ENCODE results near the gene ZFC3H1.
"Not testable (repeated sequence)": the region's sequence is repeated elsewhere in the genome, so short reads cannot be mapped to it uniquely, and the experiment has no call there.

Gene ZFC3H1

GRCh38 chr12:71691504-71692129 lies 28.0 kb upstream of the ZFC3H1 start:
- Histone ChIP-seq H3K9me3 (ENCODE audit: control insufficient read depth, insufficient read depth, low read length) (no peaks in the 10 kb centered on the region), H3K27me3 (ENCODE audit: control insufficient read depth, low read length) (no peaks in the 10 kb centered on the region), H3K36me3 (ENCODE audit: control insufficient read depth, low read length) (peaks cover 69% of the 10 kb centered on the region), H3F3A (ENCODE audit: control insufficient read depth, insufficient read depth) (peaks cover 35% of the 10 kb centered on the region), H3K27ac (ENCODE audit: low read depth, low read length) (peak overlapping the region; percentile 98), H3K9me2 (replicated peaks; ENCODE audit: control insufficient read depth, low read length) (no peaks in the 10 kb centered on the region), H3K79me2 (ENCODE audit: control insufficient read depth, low read length) (peaks cover 91% of the 10 kb centered on the region), H3K4me1 (ENCODE audit: control insufficient read depth, low read length) (peaks cover 78% of the 10 kb centered on the region), H3K4me2 (ENCODE audit: low read length) (peak overlapping the region; percentile 89), H3K4me3 (ENCODE audit: low read length) (peak overlapping the region; percentile 81), H4K20me1 (ENCODE audit: control insufficient read depth, insufficient read depth, low read depth, low read length) (no peaks in the 10 kb centered on the region)
- TF ChIP-seq EZH2phosphoT487 (IDR thresholded peaks at IDR 0.05; ENCODE audit: borderline replicate concordance, low read length) (no peak), CTCF (IDR thresholded peaks at IDR 0.05; ENCODE audit: low read depth, low read length, poor library complexity, severe bottlenecking) (no peak)

GRCh38 chr12:71688961-71689570 lies 25.4 kb upstream of the ZFC3H1 start:
- Histone ChIP-seq H3K9me3 (ENCODE audit: control insufficient read depth, insufficient read depth, low read length) (no peaks in the 10 kb centered on the region), H3K27ac (ENCODE audit: low read depth, low read length) (peak overlapping the region; percentile 98), H3K4me1 (ENCODE audit: control insufficient read depth, low read length) (peaks cover 78% of the 10 kb centered on the region), H3K27me3 (ENCODE audit: control insufficient read depth, low read length) (no peaks in the 10 kb centered on the region), H4K20me1 (ENCODE audit: control insufficient read depth, insufficient read depth, low read depth, low read length) (no peaks in the 10 kb centered on the region), H3F3A (ENCODE audit: control insufficient read depth, insufficient read depth) (peaks cover 40% of the 10 kb centered on the region), H3K4me3 (ENCODE audit: low read length) (peak overlapping the region; percentile 81), H3K36me3 (ENCODE audit: control insufficient read depth, low read length) (peaks cover 46% of the 10 kb centered on the region), H3K9me2 (replicated peaks; ENCODE audit: control insufficient read depth, low read length) (no peaks in the 10 kb centered on the region), H3K4me2 (ENCODE audit: low read length) (peak overlapping the region; percentile 89), H3K79me2 (ENCODE audit: control insufficient read depth, low read length) (peaks cover 75% of the 10 kb centered on the region)
- TF ChIP-seq CTCF (IDR thresholded peaks at IDR 0.05; ENCODE audit: low read depth, low read length, poor library complexity, severe bottlenecking) (no peak), EZH2phosphoT487 (IDR thresholded peaks at IDR 0.05; ENCODE audit: borderline replicate concordance, low read length) (no peak)

GRCh38 chr12:71687172-71687571 lies 23.5 kb upstream of the ZFC3H1 start:
- peaks cover 28% of the 10 kb centered on the region for H3K36me3 ChIP-seq (ENCODE audit: control insufficient read depth, low read length)
- not testable (repeated sequence) for H3K9me3 ChIP-seq (ENCODE audit: control insufficient read depth, insufficient read depth, low read length); H4K20me1 ChIP-seq (ENCODE audit: control insufficient read depth, insufficient read depth, low read depth, low read length); H3K27me3 ChIP-seq (ENCODE audit: control insufficient read depth, low read length); H3K9me2 ChIP-seq (replicated peaks; ENCODE audit: control insufficient read depth, low read length)
- peaks cover 56% of the 10 kb centered on the region for H3K79me2 ChIP-seq (ENCODE audit: control insufficient read depth, low read length)
- H3F3A ChIP-seq (ENCODE audit: control insufficient read depth, insufficient read depth), result peaks cover 40% of the 10 kb centered on the region
- peak overlapping the region; percentile 81 for H3K4me3 ChIP-seq (ENCODE audit: low read length)
- H3K4me1 ChIP-seq (ENCODE audit: control insufficient read depth, low read length), result peaks cover 69% of the 10 kb centered on the region
- peak overlapping the region; percentile 98 for H3K27ac ChIP-seq (ENCODE audit: low read depth, low read length)
- peak overlapping the region; percentile 89 for H3K4me2 ChIP-seq (ENCODE audit: low read length)

GRCh38 chr12:71686658-71687025 lies 23.0 kb upstream of the ZFC3H1 start:
- H3F3A ChIP-seq (ENCODE audit: control insufficient read depth, insufficient read depth), result peaks cover 40% of the 10 kb centered on the region
- H3K36me3 ChIP-seq (ENCODE audit: control insufficient read depth, low read length), result peaks cover 22% of the 10 kb centered on the region
- no peaks in the 10 kb centered on the region for H3K9me2 ChIP-seq (replicated peaks; ENCODE audit: control insufficient read depth, low read length)
- peak overlapping the region; percentile 81 for H3K4me3 ChIP-seq (ENCODE audit: low read length)
- no peaks in the 10 kb centered on the region for H4K20me1 ChIP-seq (ENCODE audit: control insufficient read depth, insufficient read depth, low read depth, low read length)
- TF ChIP-seq EZH2phosphoT487 (IDR thresholded peaks at IDR 0.05; ENCODE audit: borderline replicate concordance, low read length), result no peak
- TF ChIP-seq CTCF (IDR thresholded peaks at IDR 0.05; ENCODE audit: low read depth, low read length, poor library complexity, severe bottlenecking), result no peak
- peaks cover 51% of the 10 kb centered on the region for H3K79me2 ChIP-seq (ENCODE audit: control insufficient read depth, low read length)
- H3K27me3 ChIP-seq (ENCODE audit: control insufficient read depth, low read length), result no peaks in the 10 kb centered on the region
- no peaks in the 10 kb centered on the region for H3K9me3 ChIP-seq (ENCODE audit: control insufficient read depth, insufficient read depth, low read length)
- H3K4me2 ChIP-seq (ENCODE audit: low read length), result peak overlapping the region; percentile 89
- H3K4me1 ChIP-seq (ENCODE audit: control insufficient read depth, low read length), result peaks cover 67% of the 10 kb centered on the region
- H3K27ac ChIP-seq (ENCODE audit: low read depth, low read length), result peak overlapping the region; percentile 98
